ENCODE data around the gene PRSS50.

DNA sequence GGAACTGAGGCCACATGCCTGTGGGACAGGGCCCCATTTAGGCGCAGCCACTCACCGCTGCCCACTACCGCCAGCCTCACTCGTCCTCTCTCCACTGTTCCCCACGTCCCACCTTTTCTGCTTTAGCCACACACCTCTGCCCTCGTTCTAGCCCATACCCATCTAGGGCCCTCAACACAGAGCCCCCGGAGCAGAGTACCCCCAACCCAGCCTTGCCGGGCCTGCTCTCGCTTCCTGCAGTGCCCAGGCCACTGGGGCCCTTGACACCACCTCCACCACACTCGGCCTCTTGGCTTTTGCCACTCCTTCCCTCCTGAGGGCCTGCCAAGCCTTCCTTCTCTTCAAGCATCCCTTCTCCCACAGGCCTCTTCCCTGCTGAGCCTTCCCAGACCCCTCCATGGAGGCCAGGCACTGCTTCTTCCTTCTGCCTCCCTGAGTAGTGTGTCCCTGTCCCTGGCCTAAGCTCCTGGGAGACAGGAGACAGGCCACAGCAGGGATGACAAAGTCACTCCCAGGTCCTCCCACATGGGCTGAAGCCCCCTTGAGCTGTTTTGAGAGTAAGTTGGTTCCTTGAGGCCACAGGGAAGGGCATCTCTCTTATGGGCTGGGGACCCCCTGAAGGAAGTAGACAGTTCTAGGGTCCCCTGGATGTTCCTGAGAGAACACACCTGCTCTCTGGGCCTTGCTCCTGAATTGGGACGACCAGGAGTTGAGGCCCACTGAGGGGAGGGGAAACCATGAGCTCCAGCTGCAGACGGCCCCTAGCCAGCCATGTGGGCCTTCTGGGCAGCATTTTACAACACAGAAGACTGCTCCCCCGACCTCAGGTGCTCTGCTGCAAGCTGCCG is 4.4 kb downstream of the PRSS50 start:
- TF ChIP-seq, protein P1, sequence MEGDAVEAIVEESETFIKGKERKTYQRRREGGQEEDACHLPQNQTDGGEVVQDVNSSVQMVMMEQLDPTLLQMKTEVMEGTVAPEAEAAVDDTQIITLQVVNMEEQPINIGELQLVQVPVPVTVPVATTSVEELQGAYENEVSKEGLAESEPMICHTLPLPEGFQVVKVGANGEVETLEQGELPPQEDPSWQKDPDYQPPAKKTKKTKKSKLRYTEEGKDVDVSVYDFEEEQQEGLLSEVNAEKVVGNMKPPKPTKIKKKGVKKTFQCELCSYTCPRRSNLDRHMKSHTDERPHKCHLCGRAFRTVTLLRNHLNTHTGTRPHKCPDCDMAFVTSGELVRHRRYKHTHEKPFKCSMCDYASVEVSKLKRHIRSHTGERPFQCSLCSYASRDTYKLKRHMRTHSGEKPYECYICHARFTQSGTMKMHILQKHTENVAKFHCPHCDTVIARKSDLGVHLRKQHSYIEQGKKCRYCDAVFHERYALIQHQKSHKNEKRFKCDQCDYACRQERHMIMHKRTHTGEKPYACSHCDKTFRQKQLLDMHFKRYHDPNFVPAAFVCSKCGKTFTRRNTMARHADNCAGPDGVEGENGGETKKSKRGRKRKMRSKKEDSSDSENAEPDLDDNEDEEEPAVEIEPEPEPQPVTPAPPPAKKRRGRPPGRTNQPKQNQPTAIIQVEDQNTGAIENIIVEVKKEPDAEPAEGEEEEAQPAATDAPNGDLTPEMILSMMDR (IDR thresholded peaks at IDR 0.05), result no peak
- no peak for TF ChIP-seq POLR2A (IDR thresholded peaks at IDR 0.05)

Measured in prostate gland (tissue), 2 donors.